Erythroblast (primary cell): Measurements from ENCODE around the gene EIF6.

Source experiments
- GATA1 ChIP-seq: IDR thresholded peaks from 2 replicates; pipeline ENCODE4 v1.6.1; 2011; ENCODE audit warnings: low read depth, mild to moderate bottlenecking, control low read depth, low read length, moderate library complexity
- POLR2A ChIP-seq: IDR thresholded peaks from 2 replicates; pipeline ENCODE4 v1.6.1; 2011; ENCODE audit warnings: mild to moderate bottlenecking, low read length

- TF ChIP-seq POLR2A, result no peak
- no peak for TF ChIP-seq GATA1
Observed at GRCh38 chr20:35312318-35312717, 27.7 kb upstream of the EIF6 start.
